Karpas-422 (cell line): ENCODE results near the gene TP63. TPM values are rescaled to one million over a fixed set of nuclear protein-coding genes. Genes with fewer than 3 reads are reported as not detected.

Experiments
- DNase-seq: peaks from one replicate; pipeline ENCODE4 v3.0.0-alpha.2; 2015
- H2AFZ ChIP-seq: fragments of 200-600 bp; sonication (generic); 2 replicates; pipeline ENCODE4 v1.6.1; 2014; ENCODE audit warnings: antibody characterized with exemption, low read length, mixed read lengths
- H3K27ac ChIP-seq: fragments of 200-600 bp; sonication (generic); 2 replicates; pipeline ENCODE4 v1.5.1; 2014; ENCODE audit warnings: mild to moderate bottlenecking, low read length, moderate library complexity
- H3K27me3 ChIP-seq: fragments of 200-600 bp; sonication (generic); 2 replicates; pipeline ENCODE4 v1.6.1; 2014; ENCODE audit warnings: low read length, mixed read lengths
- H3K36me3 ChIP-seq: fragments of 200-600 bp; sonication (generic); 2 replicates; pipeline ENCODE4 v1.6.1; 2014; ENCODE audit warnings: low read length, mixed read lengths; ENCODE audit not compliant: insufficient read depth
- H3K4me1 ChIP-seq: fragments of 200-600 bp; sonication (generic); 2 replicates; pipeline ENCODE4 v1.6.1; 2014; ENCODE audit warnings: mild to moderate bottlenecking, low read length, mixed read lengths
- H3K4me2 ChIP-seq: fragments of 200-600 bp; sonication (generic); 2 replicates; pipeline ENCODE4 v1.6.1; 2014; ENCODE audit warnings: low read length, low read depth, mild to moderate bottlenecking; ENCODE audit not compliant: poor library complexity, severe bottlenecking
- H3K4me3 ChIP-seq: fragments of 200-600 bp; sonication (generic); 2 replicates; pipeline ENCODE4 v1.5.1; 2014; ENCODE audit warnings: mild to moderate bottlenecking, antibody characterized with exemption, low read length, mixed read lengths
- H3K79me2 ChIP-seq: fragments of 200-600 bp; sonication (generic); 2 replicates; pipeline ENCODE4 v1.6.1; 2014; ENCODE audit warnings: mild to moderate bottlenecking, low read length, mixed read lengths
- H3K9ac ChIP-seq: fragments of 200-600 bp; sonication (generic); 2 replicates; pipeline ENCODE4 v1.6.0; 2014; ENCODE audit warnings: low read length
- H3K9me2 ChIP-seq: fragments of 200-600 bp; sonication (generic), shearing (Covaris generic); replicated peaks from 2 replicates; pipeline ENCODE4 v1.6.0; 2014; ENCODE audit warnings: mild to moderate bottlenecking, low read length, moderate library complexity; ENCODE audit not compliant: insufficient read depth
- H3K9me3 ChIP-seq: fragments of 300-700, 200-600 bp; sonication (generic); 2 replicates; pipeline ENCODE4 v1.6.1; 2014; ENCODE audit warnings: low read length, mixed read lengths
- H4K20me1 ChIP-seq: fragments of 200-600 bp; sonication (generic); 2 replicates; pipeline ENCODE4 v1.6.1; 2014; ENCODE audit warnings: mild to moderate bottlenecking, antibody characterized with exemption, low read length, low read depth; ENCODE audit not compliant: insufficient read depth
- total RNA-seq: library from RNA; depleted of rRNA; stranded (reverse); fragments of >200 nt; shearing (Covaris generic); gene quantifications from 2 replicates; pipeline ENCODE4 v1.2.3, GENCODE V29; 2014; ENCODE audit warnings: low replicate concordance

The TP63 gene
- total RNA-seq, 1 experiment from 2014 or later: not detected

DNA sequence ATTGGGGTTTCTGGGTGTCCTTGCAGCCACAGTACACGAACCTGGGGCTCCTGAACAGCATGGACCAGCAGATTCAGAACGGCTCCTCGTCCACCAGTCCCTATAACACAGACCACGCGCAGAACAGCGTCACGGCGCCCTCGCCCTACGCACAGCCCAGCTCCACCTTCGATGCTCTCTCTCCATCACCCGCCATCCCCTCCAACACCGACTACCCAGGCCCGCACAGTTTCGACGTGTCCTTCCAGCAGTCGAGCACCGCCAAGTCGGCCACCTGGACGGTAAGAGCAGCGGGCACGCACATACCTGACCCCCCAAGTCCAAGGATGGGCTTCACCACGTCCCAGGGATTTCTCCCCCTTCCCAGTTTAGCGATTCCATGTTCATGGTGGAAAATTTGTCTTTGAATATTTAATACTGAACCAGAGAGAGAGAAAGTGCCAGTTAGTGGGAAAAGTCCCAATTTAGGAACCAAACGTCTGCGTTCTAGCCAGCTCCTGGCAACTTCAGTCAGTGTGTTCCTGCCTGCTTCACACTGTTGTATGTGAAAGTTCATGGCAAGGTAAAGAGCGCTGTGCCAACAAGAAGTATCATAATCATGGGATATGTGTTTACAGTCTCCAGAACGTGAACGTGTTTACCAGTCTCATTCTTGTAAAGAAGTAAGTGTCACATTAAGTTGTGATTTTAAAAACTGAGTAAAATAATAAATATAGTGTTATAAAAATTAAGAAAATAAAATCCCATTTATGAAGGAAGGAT is 177.2 kb downstream of the TP63 start:
- Histone ChIP-seq H3K9me3 (no peaks in the 10 kb centered on the region), H3K9me2 (no peaks in the 10 kb centered on the region), H3K79me2 (no peaks in the 10 kb centered on the region), H2AFZ (no peak overlapping the region), H3K36me3 (no peaks in the 10 kb centered on the region), H3K27me3 (no peaks in the 10 kb centered on the region; the same call in 1 of the 2 replicates), H3K27ac (no peak overlapping the region), H3K4me3 (no peak overlapping the region), H3K9ac (no peak overlapping the region), H3K4me2 (no peak overlapping the region), H3K4me1 (no peaks in the 10 kb centered on the region), H4K20me1 (no peaks in the 10 kb centered on the region)
- no peak for DNase-seq

GRCh38 chr3:189809583-189809982 is 178.4 kb downstream of the TP63 start:
- no peak for DNase-seq
- no peak overlapping the region for H2AFZ ChIP-seq
- H3K27me3 ChIP-seq: no peaks in the 10 kb centered on the region; the same call in 1 of the 2 replicates
- H3K9ac ChIP-seq: no peak overlapping the region
- H4K20me1 ChIP-seq: no peaks in the 10 kb centered on the region
- no peaks in the 10 kb centered on the region for H3K36me3 ChIP-seq
- no peaks in the 10 kb centered on the region for H3K79me2 ChIP-seq
- no peaks in the 10 kb centered on the region for H3K9me2 ChIP-seq
- H3K9me3 ChIP-seq: no peaks in the 10 kb centered on the region
- no peak overlapping the region for H3K4me2 ChIP-seq
- H3K4me1 ChIP-seq: no peaks in the 10 kb centered on the region
- no peak overlapping the region for H3K27ac ChIP-seq
- H3K4me3 ChIP-seq: no peak overlapping the region

GRCh38 chr3:189812806-189813465 is 181.7 kb downstream of the TP63 start:
- no peak for DNase-seq
- Histone ChIP-seq H3K4me2 (no peak overlapping the region), H3K9ac (no peak overlapping the region), H3K9me2 (no peaks in the 10 kb centered on the region), H3K36me3 (no peaks in the 10 kb centered on the region), H3K79me2 (no peaks in the 10 kb centered on the region), H3K27me3 (no peaks in the 10 kb centered on the region; the same call in 1 of the 2 replicates), H4K20me1 (no peaks in the 10 kb centered on the region), H2AFZ (no peak overlapping the region), H3K4me1 (no peaks in the 10 kb centered on the region), H3K27ac (no peak overlapping the region), H3K4me3 (no peak overlapping the region), H3K9me3 (no peaks in the 10 kb centered on the region)

DNA sequence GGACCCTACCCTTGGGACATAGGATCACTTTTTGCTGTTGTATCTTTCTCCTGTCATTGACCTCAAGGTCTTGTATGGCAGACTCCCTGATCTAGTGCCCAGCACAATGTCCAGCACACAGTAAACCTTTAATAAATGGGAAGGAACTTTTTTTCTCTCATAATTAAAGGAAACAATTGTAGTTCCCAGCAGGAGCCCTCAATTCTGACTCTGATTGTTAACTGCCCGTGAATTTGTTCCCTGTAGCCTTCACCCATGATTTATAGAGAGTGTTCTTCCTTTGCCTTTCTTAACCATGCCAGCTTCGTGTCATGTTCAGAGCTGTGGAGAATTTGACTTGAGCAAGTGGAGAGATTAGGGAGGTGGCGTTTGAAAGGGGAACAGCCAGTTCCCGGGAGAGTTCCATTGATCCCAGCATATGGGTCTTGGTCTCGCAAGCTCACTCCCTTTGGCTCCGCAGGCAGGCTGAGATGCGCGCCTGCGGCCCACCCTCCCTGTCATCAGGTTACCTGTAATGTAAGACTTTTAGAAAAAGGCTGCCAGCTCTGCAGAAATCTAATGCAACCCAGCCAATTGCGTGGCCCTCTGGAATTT is 182.6 kb downstream of the TP63 start:
- Histone ChIP-seq H3K4me3 (no peak overlapping the region), H3K27me3 (no peaks in the 10 kb centered on the region), H3K36me3 (no peaks in the 10 kb centered on the region), H4K20me1 (no peaks in the 10 kb centered on the region), H2AFZ (no peak overlapping the region), H3K9me2 (no peaks in the 10 kb centered on the region), H3K4me1 (no peaks in the 10 kb centered on the region), H3K27ac (no peak overlapping the region), H3K79me2 (no peaks in the 10 kb centered on the region), H3K9me3 (no peaks in the 10 kb centered on the region), H3K4me2 (no peak overlapping the region), H3K9ac (no peak overlapping the region)
- no peak for DNase-seq

DNA sequence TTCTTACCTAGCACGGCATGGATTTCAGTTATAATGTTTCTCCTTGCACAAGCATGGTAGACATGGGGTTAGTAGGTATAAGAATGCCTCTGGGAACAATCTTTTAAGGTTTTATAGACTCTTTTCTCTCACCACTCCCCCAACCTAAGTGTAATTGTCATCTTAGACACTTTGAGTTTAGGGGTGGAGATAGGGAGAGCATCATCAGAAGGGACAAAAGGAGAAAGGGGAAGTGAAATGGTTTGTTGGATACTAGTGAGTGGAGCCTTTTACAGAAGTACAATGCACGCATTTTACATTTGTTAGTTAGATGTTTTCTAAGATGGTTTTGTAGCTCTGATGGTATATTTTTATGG is 189.2 kb downstream of the TP63 start:
- no peak for DNase-seq
- no peak overlapping the region for H3K9ac ChIP-seq
- no peaks in the 10 kb centered on the region for H3K4me1 ChIP-seq
- H2AFZ ChIP-seq: no peak overlapping the region
- H3K36me3 ChIP-seq: no peaks in the 10 kb centered on the region
- H3K79me2 ChIP-seq: no peaks in the 10 kb centered on the region
- H3K27me3 ChIP-seq: no peaks in the 10 kb centered on the region
- no peak overlapping the region for H3K27ac ChIP-seq
- H4K20me1 ChIP-seq: no peaks in the 10 kb centered on the region
- H3K4me2 ChIP-seq: no peak overlapping the region
- H3K9me3 ChIP-seq: no peaks in the 10 kb centered on the region
- H3K9me2 ChIP-seq: no peaks in the 10 kb centered on the region
- H3K4me3 ChIP-seq: no peak overlapping the region

GRCh38 chr3:189821262-189821661 is 190.1 kb downstream of the TP63 start:
- Histone ChIP-seq H3K27me3 (no peaks in the 10 kb centered on the region), H3K36me3 (no peaks in the 10 kb centered on the region), H3K4me1 (no peaks in the 10 kb centered on the region), H3K27ac (no peak overlapping the region), H3K79me2 (no peaks in the 10 kb centered on the region), H4K20me1 (no peaks in the 10 kb centered on the region), H3K9me2 (no peaks in the 10 kb centered on the region), H3K4me3 (no peak overlapping the region), H3K4me2 (no peak overlapping the region), H3K9me3 (no peaks in the 10 kb centered on the region), H3K9ac (no peak overlapping the region), H2AFZ (no peak overlapping the region)
- DNase-seq: no peak

DNA sequence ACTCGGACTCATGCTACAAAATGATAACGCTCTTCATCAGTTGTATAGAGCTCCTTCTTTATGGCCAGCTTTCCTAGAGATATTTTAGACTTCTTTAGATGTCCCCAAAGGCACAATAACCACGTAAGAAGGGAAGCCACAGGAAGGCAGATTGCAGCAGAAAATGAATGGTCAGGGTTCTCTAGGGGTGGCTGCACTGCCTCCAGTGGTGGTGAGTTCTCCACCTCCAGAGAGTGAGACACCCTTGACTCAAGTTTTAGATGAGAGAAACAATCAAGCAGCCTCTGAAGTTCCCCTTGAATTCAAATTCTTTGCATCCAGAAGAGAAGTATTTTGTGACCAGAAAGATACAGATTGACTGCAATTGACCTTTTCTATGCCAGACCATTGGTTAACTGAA is 191.5 kb downstream of the TP63 start:
- DNase-seq: no peak
- Histone ChIP-seq H3K4me3 (no peak overlapping the region), H3K79me2 (no peaks in the 10 kb centered on the region), H3K4me2 (no peak overlapping the region), H3K4me1 (no peaks in the 10 kb centered on the region), H4K20me1 (no peaks in the 10 kb centered on the region), H3K27ac (no peak overlapping the region), H3K9ac (no peak overlapping the region), H3K9me3 (no peaks in the 10 kb centered on the region), H3K27me3 (no peaks in the 10 kb centered on the region), H3K36me3 (no peaks in the 10 kb centered on the region), H3K9me2 (no peaks in the 10 kb centered on the region), H2AFZ (no peak overlapping the region)

- Histone ChIP-seq H3K79me2 (no peaks in the 10 kb centered on the region), H3K27me3 (0 out of 2 replicates have a peak, but pooled peaks cover 4% of the 10 kb centered on the region), H3K9ac (no peak overlapping the region), H3K4me3 (no peak overlapping the region), H2AFZ (no peak overlapping the region), H3K4me2 (no peak overlapping the region), H3K36me3 (no peaks in the 10 kb centered on the region), H3K9me3 (no peaks in the 10 kb centered on the region), H4K20me1 (no peaks in the 10 kb centered on the region), H3K4me1 (no peaks in the 10 kb centered on the region), H3K9me2 (no peaks in the 10 kb centered on the region), H3K27ac (no peak overlapping the region)
- DNase-seq: no peak
These were observed 193.6 kb downstream of the TP63 start for GRCh38 chr3:189824629-189825312.
